SK-N-SH treated with all-trans-retinoic acid at 6 μM for 48 hours (cell line): Measurements from ENCODE around the gene RER1.
A peak's percentile ranks its signal among the peaks of the same experiment; 100 is the strongest.

ENCODE experiments used
- ATAC-seq: fragments of 200-7000 bp; cut with Tn5 transposase; 3 replicates; pipeline ENCODE4 v1.9.1; 2020; ENCODE audit warnings: mild to moderate bottlenecking, moderate library complexity
- ARNTL ChIP-seq: fragments of 450-650 bp; formaldehyde crosslinking; IDR thresholded peaks from 2 replicates; pipeline ENCODE4 v1.5.0; 2020; ENCODE audit warnings: low read depth, mild to moderate bottlenecking, moderate library complexity, borderline replicate concordance
- BACH2 ChIP-seq: fragments of 250-450 bp; sonication (Bioruptor Pico); IDR thresholded peaks from 2 replicates; pipeline ENCODE4 v1.9.0; 2021; ENCODE audit warnings: mild to moderate bottlenecking, borderline replicate concordance
- CREB5 ChIP-seq: fragments of 250-450 bp; sonication (Bioruptor Pico); IDR thresholded peaks from 2 replicates; pipeline ENCODE4 v1.5.1; 2020; ENCODE audit warnings: low read depth, mild to moderate bottlenecking, moderate library complexity
- CSDC2 ChIP-seq: fragments of 250-450 bp; sonication (Bioruptor Pico); IDR thresholded peaks from 2 replicates; pipeline ENCODE4 v1.5.0; 2020; ENCODE audit warnings: mild to moderate bottlenecking, moderate library complexity
- CSRNP3 ChIP-seq: fragments of 250-450 bp; sonication (Bioruptor Pico); IDR thresholded peaks from 2 replicates; pipeline ENCODE4 v1.5.1; 2021; ENCODE audit warnings: mild to moderate bottlenecking, moderate library complexity
- ISL1 ChIP-seq: fragments of 250-450 bp; sonication (Bioruptor Pico); IDR thresholded peaks from 2 replicates; pipeline ENCODE4 v2.1.2; 2022; ENCODE audit warnings: mild to moderate bottlenecking, moderate library complexity
- OSR1 ChIP-seq: fragments of 250-450 bp; sonication (Bioruptor Pico); IDR thresholded peaks from 2 replicates; pipeline ENCODE4 v1.8.0; 2022; ENCODE audit warnings: moderate library complexity, mild to moderate bottlenecking, inconsistent platforms
- PPARA ChIP-seq: fragments of 250-450 bp; sonication (Bioruptor Pico); IDR thresholded peaks from 2 replicates; pipeline ENCODE4 v1.5.0; 2020; ENCODE audit warnings: mild to moderate bottlenecking, borderline replicate concordance
- TCF4 ChIP-seq: fragments of 250-450 bp; sonication (Bioruptor Pico); IDR thresholded peaks from 2 replicates; pipeline ENCODE4 v1.8.0; 2021; ENCODE audit warnings: mild to moderate bottlenecking, moderate library complexity, borderline replicate concordance
- TOX ChIP-seq: fragments of 250-450 bp; sonication (Bioruptor Pico); IDR thresholded peaks from 2 replicates; pipeline ENCODE4 v1.8.0; 2021; ENCODE audit warnings: mild to moderate bottlenecking, moderate library complexity, borderline replicate concordance
- ZC3H10 ChIP-seq: fragments of 250-450 bp; sonication (Bioruptor Pico); IDR thresholded peaks from 2 replicates; pipeline ENCODE4 v1.5.1; 2021; ENCODE audit warnings: mild to moderate bottlenecking, moderate library complexity
- ZFP30 ChIP-seq: fragments of 450-650 bp; formaldehyde crosslinking; IDR thresholded peaks from 2 replicates; pipeline ENCODE4 v1.5.0; 2022; ENCODE audit warnings: mild to moderate bottlenecking, moderate library complexity
- ZNF565 ChIP-seq: fragments of 450-650 bp; formaldehyde crosslinking; conservative IDR thresholded peaks from 2 replicates; pipeline ENCODE4 v1.5.0; 2020; ENCODE audit warnings: low read depth, mild to moderate bottlenecking, moderate library complexity

The RER1 gene

GRCh38 chr1:2451741-2452140 lies 60.1 kb downstream of the RER1 start:
- peak; percentile 83 for ATAC-seq
- TF ChIP-seq ZFP30 (no peak), ZC3H10 (CRISPR knock-in tag) (no peak)
- TF ChIP-seq, all 23 proteins: peak for 0

GRCh38 chr1:2452201-2452931 lies 60.7 kb downstream of the RER1 start:
- TF ChIP-seq ISL1 (CRISPR knock-in tag) (no peak), PPARA (CRISPR knock-in tag) (no peak), ZNF565 (CRISPR knock-in tag) (no peak), ZFP30 (no peak), CSRNP3 (CRISPR knock-in tag) (no peak), CSDC2 (CRISPR knock-in tag) (no peak)
- ATAC-seq: peak; percentile 13

GRCh38 chr1:2452932-2453315 lies 61.3 kb downstream of the RER1 start:
- TF ChIP-seq ZFP30 (no peak), TCF4 (CRISPR knock-in tag) (no peak), CSRNP3 (CRISPR knock-in tag) (no peak), CREB5 (CRISPR knock-in tag) (no peak), ARNTL (CRISPR knock-in tag) (no peak), BACH2 (CRISPR knock-in tag) (no peak), TOX (no peak), OSR1 (CRISPR knock-in tag) (no peak), ZNF565 (CRISPR knock-in tag) (no peak)
- TF ChIP-seq, all 23 proteins: peak for 0
- ATAC-seq: no peak

- ATAC-seq: no peak
- no peak for TF ChIP-seq CSRNP3 (CRISPR knock-in tag)
These were observed 62.6 kb downstream of the RER1 start for GRCh38 chr1:2454227-2454626.
